HG03175 (cell line): ENCODE data around the gene RBFOX1.

ENCODE experiments used
- ATAC-seq: cut with Tn5 transposase; IDR thresholded peaks from one replicate; pipeline ENCODE4 v1.9.1; 2021; ENCODE audit warnings: mild to moderate bottlenecking, moderate library complexity; ENCODE audit not compliant: unreplicated experiment

Gene RBFOX1

GRCh38 chr16:7372095-7372494 is 39.5 kb downstream of the RBFOX1 start:
- ATAC-seq, result no peak

- no peak for ATAC-seq
Measured at GRCh38 chr16:7373776-7374175, 41.1 kb downstream of the RBFOX1 start.

- ATAC-seq, result no peak
Measured at GRCh38 chr16:7374614-7375174, 42.0 kb downstream of the RBFOX1 start.

GRCh38 chr16:7376227-7376626 is 43.6 kb downstream of the RBFOX1 start:
- ATAC-seq, result no peak

GRCh38 chr16:7377231-7377630 is 44.6 kb downstream of the RBFOX1 start:
- ATAC-seq, result no peak

GRCh38 chr16:7378024-7378695 is 45.5 kb downstream of the RBFOX1 start:
- no peak for ATAC-seq

- ATAC-seq, result no peak
Measured at GRCh38 chr16:7380441-7380840, 47.8 kb downstream of the RBFOX1 start.

GRCh38 chr16:7380911-7381310 is 48.3 kb downstream of the RBFOX1 start:
- ATAC-seq, result no peak

GRCh38 chr16:7381671-7382070 is 49.0 kb downstream of the RBFOX1 start:
- no peak for ATAC-seq

GRCh38 chr16:7382521-7382920 is 49.9 kb downstream of the RBFOX1 start:
- no peak for ATAC-seq

GRCh38 chr16:7390974-7391373 is 58.3 kb downstream of the RBFOX1 start:
- no peak for ATAC-seq

GRCh38 chr16:7391694-7392093 is 59.0 kb downstream of the RBFOX1 start:
- ATAC-seq, result no peak

GRCh38 chr16:7392206-7392605 is 59.6 kb downstream of the RBFOX1 start:
- no peak for ATAC-seq

- ATAC-seq, result no peak
Measured at GRCh38 chr16:7393680-7394079, 61.0 kb downstream of the RBFOX1 start.

- ATAC-seq, result no peak
Measured at GRCh38 chr16:7394720-7395336, 62.2 kb downstream of the RBFOX1 start.

- no peak for ATAC-seq
Measured at GRCh38 chr16:7397901-7398300, 65.3 kb downstream of the RBFOX1 start.

- no peak for ATAC-seq
Measured at GRCh38 chr16:7398536-7398935, 65.9 kb downstream of the RBFOX1 start.

GRCh38 chr16:7399296-7399695 is 66.7 kb downstream of the RBFOX1 start:
- no peak for ATAC-seq

GRCh38 chr16:7400117-7400890 is 67.7 kb downstream of the RBFOX1 start:
- ATAC-seq, result no peak

GRCh38 chr16:7404217-7404616 is 71.6 kb downstream of the RBFOX1 start:
- no peak for ATAC-seq

GRCh38 chr16:7405166-7405565 is 72.5 kb downstream of the RBFOX1 start:
- no peak for ATAC-seq
